Heart right ventricle (tissue), 16 donors: ENCODE measurements around the gene ZNRF1. TPM values are rescaled to one million over a fixed set of nuclear protein-coding genes. Genes with fewer than 3 reads are reported as not detected.
A peak's percentile ranks its signal among the peaks of the same experiment; 100 is the strongest.

Source experiments
- ATAC-seq, 8 donors: fragments of 200-7000 bp; cut with Tn5 transposase; one replicate each; pipeline ENCODE4 v1.9.1; 2020; ENCODE audit warnings: mild to moderate bottlenecking in 8 of 8, moderate library complexity in 8 of 8, moderate number of reproducible peaks in 1 of 8
- DNase-seq, 2 donors: peaks; one replicate each; pipeline ENCODE4 v3.0.0-alpha.2; 2020
- H3K27ac ChIP-seq, 10 donors: fragments of 200-600 bp; sonication (generic) in 2 of 10; one replicate each; pipeline versions ENCODE4 v1.5.0 to v1.8.0; 2020 to 2022; ENCODE audit warnings: mild to moderate bottlenecking in 3 of 10
- H3K27me3 ChIP-seq, 7 donors: fragments of 200-600 bp; one replicate each; pipeline ENCODE4 v1.8.0; 2021 to 2022; ENCODE audit warnings: mild to moderate bottlenecking in 2 of 7
- H3K36me3 ChIP-seq, 9 donors: fragments of 200-600 bp; sonication (generic) in 1 of 9; one replicate each; pipeline versions ENCODE4 v1.5.0 to v1.8.0; 2020 to 2022; ENCODE audit warnings: mild to moderate bottlenecking in 2 of 9
- H3K4me1 ChIP-seq, 9 donors: fragments of 200-600 bp; sonication (generic) in 1 of 9; one replicate each; pipeline versions ENCODE4 v1.5.0 to v1.8.0; 2020 to 2022; ENCODE audit warnings: mild to moderate bottlenecking in 4 of 9
- H3K4me3 ChIP-seq, 10 donors: fragments of 200-600 bp; sonication (generic) in 2 of 10; one replicate each; pipeline versions ENCODE4 v1.5.0 to v1.8.0; 2020 to 2022; ENCODE audit warnings: mild to moderate bottlenecking in 7 of 10, moderate library complexity in 2 of 10
- H3K9me3 ChIP-seq, 11 donors: fragments of 200-600 bp in 10 of 11; sonication (generic) in 2 of 11; one replicate each; pipeline versions ENCODE4 v1.5.0 to v1.8.0; 2013 to 2022; ENCODE audit warnings: mild to moderate bottlenecking in 2 of 11, control low read depth in 1 of 11, moderate library complexity in 1 of 11
- WGBS, 2 donors: extraction: QIAGEN DNeasy Blood & Tissue Kit; methylation state at CpG; one replicate each; pipeline ENCODE4 v1.1.7; 2013; ENCODE audit warnings: inconsistent platforms in 1 of 2; 5-methylcytosine and 5-hydroxymethylcytosine counted together
- intact Hi-C, 10 donors: fragments of 100-400 bp; cut with DNase I; formaldehyde crosslinking; loops; one replicate each; pipeline versions ENCODE4 v1.11.1 to v1.14.2; 2022
- long read RNA-seq, 3 donors: library from polyadenylated mRNA; unstranded; transcript quantifications; one replicate each; pipeline ENCODE4 v2.0.0, GENCODE V29; 2020 to 2021
- polyA plus RNA-seq, 2 donors: library from polyadenylated mRNA; stranded (reverse); fragments of 200-250 nt; gene quantifications; one replicate each; pipeline ENCODE4 v1.2.3, GENCODE V29; 2013
- total RNA-seq, 10 donors: library from RNA; stranded (reverse); fragmentation: NEBNext Ultra II Directional in 3 of 10; extraction: Animal tissue kit (Norgen Biotek cat#: 25700) in 3 of 10; gene quantifications; one replicate each; pipeline versions ENCODE4 v1.2.1 to v1.2.4, GENCODE V29; 2021 to 2023
- TF ChIP-seq, protein P1 (sequence below), 9 donors: fragments of 200-600 bp; sonication (generic) in 2 of 9; IDR thresholded peaks; one replicate each; pipeline versions ENCODE4 v1.5.0 to v1.8.0; 2021 to 2022; ENCODE audit warnings: antibody characterized with exemption in 9 of 9, mild to moderate bottlenecking in 5 of 9, moderate library complexity in 1 of 9
- donor health status: Arrhythmogenic right ventricular cardiomyopathy.
- donor health status: ischemic (EF 13 %, LVEDD 7.1; RV severe dilation, severe dysfunction).
- donor health status: healthy with polysubstance abuse.
- donor health status: DM: no; HTN: yes; CAD: no.
- donor health status: DM: no; HTN: no; CAD: no.
- donor health status: ischemic (EF 25% LVEDD 6.9; RV normal size, moderate dysfunction).
- donor health status: ischemic (EF 25% LVEDD 5.7; RV mildly dilated, moderate dysfunction).
- donor health status: healthy.
- donor health status: DM: yes; HTN: yes; CAD: no.
- donor health status: Ischemic cardiomyopathy.
- donor health status: ischemic (EF 35%, LVEDD 5.7; RV mildly dilated, moderate dysfunction).
- donor health status: nonischemic (EF 11% LVEDD 7.7; RV severe dilation, severe dysfunction).
- donor health status: DM: yes; HTN: yes; CAD: no.
- donor health status: PGD.
- donor health status: ischemic (EF 29% LVEDD 5.4; RV normal size, mild dysfunction).
- donor health status: nonischemic (EF 23%, LVEDD 6.1; RV moderate dilation, normal function).

ZNRF1 gene
- total RNA-seq (10 to 100 TPM; 16.7 to 30.8 (median 21.5) TPM), polyA plus RNA-seq (10 to 100 TPM; 13.1 to 20.0 TPM)
- long read RNA-seq, donor 1, full-length matches to known transcripts = 34 of 38 reads
- long read RNA-seq, donor 1, partial matches to known transcripts = 0 of 38 reads
- long read RNA-seq, donor 1, other reads (novel, unspliced or antisense) = 4 of 38 reads
- long read RNA-seq, donor 2, full-length matches to known transcripts = 44 of 49 reads
- long read RNA-seq, donor 2, partial matches to known transcripts = 1 of 49 reads
- long read RNA-seq, donor 2, other reads (novel, unspliced or antisense) = 4 of 49 reads
- long read RNA-seq, donor 3, full-length matches to known transcripts = 5 of 5 reads
- long read RNA-seq, donor 3, partial matches to known transcripts = 0 of 5 reads
- long read RNA-seq, donor 3, other reads (novel, unspliced or antisense) = 0 of 5 reads

DNA sequence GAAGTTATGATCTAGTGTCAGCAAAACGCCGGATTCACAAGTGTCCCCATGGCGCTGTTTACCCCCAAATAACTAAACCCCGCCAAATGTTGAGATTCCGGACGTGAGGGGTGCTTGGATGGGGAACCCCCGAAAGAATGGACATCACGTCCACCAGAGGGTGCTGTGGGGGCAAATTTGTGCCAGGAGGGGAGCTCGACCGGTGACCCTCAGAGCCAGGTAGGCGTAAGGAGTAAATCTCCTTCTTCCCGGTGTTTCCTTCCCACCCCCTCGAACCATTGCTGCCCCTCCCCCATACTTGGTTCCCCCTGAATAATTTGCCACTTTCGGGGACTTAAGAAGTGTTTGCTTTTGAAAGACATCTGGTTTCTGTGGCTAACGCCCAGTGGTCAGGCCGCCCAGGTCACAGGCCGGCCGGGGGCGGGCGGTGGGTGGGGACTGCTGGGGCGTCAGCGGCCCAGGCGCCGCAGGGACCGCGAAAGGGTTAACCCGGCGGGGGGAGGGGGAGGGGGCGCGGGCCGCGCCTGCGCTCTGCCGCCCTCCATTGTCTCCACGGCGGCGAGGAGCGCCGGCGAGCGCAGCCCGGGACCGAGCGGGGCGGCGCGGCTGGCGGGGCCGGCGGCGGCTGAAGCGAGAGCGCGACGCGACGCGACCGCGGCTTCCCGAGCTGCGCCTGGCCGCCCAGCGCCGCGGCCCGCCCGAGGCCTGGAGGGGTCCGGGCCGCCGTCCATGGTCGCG is at the start of gene ZNRF1:
TSS of gene ZNRF1 (plus strand) at position 544 of the 738 bp plus-strand sequence. CDS start 648 bp downstream, outside the sequence.
- H3K4me3 ChIP-seq = peak within 1 kb of the TSS; percentile 73 to 100 (median 93)
- no peaks in the 10 kb centered on the region for H3K36me3 ChIP-seq
- TF ChIP-seq, protein P1, sequence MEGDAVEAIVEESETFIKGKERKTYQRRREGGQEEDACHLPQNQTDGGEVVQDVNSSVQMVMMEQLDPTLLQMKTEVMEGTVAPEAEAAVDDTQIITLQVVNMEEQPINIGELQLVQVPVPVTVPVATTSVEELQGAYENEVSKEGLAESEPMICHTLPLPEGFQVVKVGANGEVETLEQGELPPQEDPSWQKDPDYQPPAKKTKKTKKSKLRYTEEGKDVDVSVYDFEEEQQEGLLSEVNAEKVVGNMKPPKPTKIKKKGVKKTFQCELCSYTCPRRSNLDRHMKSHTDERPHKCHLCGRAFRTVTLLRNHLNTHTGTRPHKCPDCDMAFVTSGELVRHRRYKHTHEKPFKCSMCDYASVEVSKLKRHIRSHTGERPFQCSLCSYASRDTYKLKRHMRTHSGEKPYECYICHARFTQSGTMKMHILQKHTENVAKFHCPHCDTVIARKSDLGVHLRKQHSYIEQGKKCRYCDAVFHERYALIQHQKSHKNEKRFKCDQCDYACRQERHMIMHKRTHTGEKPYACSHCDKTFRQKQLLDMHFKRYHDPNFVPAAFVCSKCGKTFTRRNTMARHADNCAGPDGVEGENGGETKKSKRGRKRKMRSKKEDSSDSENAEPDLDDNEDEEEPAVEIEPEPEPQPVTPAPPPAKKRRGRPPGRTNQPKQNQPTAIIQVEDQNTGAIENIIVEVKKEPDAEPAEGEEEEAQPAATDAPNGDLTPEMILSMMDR (IDR thresholded peaks at IDR 0.05) = peak; percentile 55 to 93 (median 81)
- H3K27me3 ChIP-seq = no peaks in the 10 kb centered on the region
- H3K4me1 ChIP-seq = peaks cover 0 to 45% (median 31%) of the 10 kb centered on the region in 9 donors
- peak within 1 kb of the TSS; percentile 46 to 93 (median 87) for H3K27ac ChIP-seq
- intact Hi-C loops = loop anchor here (1.0 to 2.0 kb wide), 2 partner anchors 112 to 113 kb away; no protein-coding TSS in a partner anchor
- H3K9me3 ChIP-seq = no peaks in the 10 kb centered on the region
- DNase-seq (peak; percentile 89 to 90), ATAC-seq (peak; percentile 85 to 93 (median 90))
- 1% methylated on average over 56 to 63 of the region's 73 CpGs for WGBS, 2 donors

- Histone ChIP-seq H3K4me1 (no peaks in the 10 kb centered on the region), H3K27me3 (no peaks in the 10 kb centered on the region), H3K27ac (no peak overlapping the region), H3K9me3 (no peaks in the 10 kb centered on the region), H3K4me3 (no peak overlapping the region), H3K36me3 (peaks cover 0 to 98% (median 48%) of the 10 kb centered on the region in 9 donors)
- ATAC-seq (no peak), DNase-seq (no peak)
- intact Hi-C loops = no loop called here
- WGBS, 2 donors = 98% methylated on average over 3 of the region's 3 CpGs
- TF ChIP-seq, protein P1 (IDR thresholded peaks at IDR 0.05) = no peak
Observed at GRCh38 chr16:74949309-74949708, 49.5 kb upstream of the ZNRF1 start.

- Histone ChIP-seq H3K36me3 (peaks cover 0 to 99% (median 51%) of the 10 kb centered on the region in 9 donors), H3K27ac (no peak overlapping the region), H3K9me3 (no peaks in the 10 kb centered on the region), H3K27me3 (no peaks in the 10 kb centered on the region), H3K4me3 (no peak overlapping the region), H3K4me1 (no peaks in the 10 kb centered on the region)
- DNase-seq (no peak), ATAC-seq (no peak)
- TF ChIP-seq, protein P1 (IDR thresholded peaks at IDR 0.05) = no peak
- intact Hi-C loops = no loop called here
- 96% methylated on average over 7 of the region's 7 CpGs for WGBS, 2 donors
Observed at GRCh38 chr16:74950511-74950910, 48.3 kb upstream of the ZNRF1 start.

DNA sequence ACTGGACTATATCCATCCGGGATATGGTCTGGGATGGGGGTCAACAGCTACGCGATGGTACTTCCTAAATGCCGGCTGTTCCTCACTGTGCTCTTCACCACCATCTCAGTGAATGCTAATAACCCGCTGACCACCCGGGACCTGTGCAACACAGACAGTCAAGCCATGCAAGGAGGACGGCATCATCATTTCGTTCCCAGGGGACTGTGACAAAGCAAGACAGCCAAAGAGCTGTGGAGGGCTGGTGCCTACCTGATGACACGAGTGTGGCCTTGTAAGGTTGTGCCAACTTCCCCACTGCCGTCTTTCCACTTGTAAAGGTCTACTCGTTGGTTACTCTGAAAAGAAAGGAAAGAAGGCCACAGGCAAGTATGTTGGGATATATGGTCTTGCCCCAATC is 47.6 kb upstream of the ZNRF1 start:
- H3K4me3 ChIP-seq = no peak overlapping the region
- H3K4me1 ChIP-seq = no peaks in the 10 kb centered on the region
- ATAC-seq (peak in 1 of 8 donors; percentile 34), DNase-seq (no peak)
- WGBS, 2 donors = 96 to 97% methylated on average over 11 of the region's 11 CpGs
- no peak overlapping the region for H3K27ac ChIP-seq
- H3K27me3 ChIP-seq = no peaks in the 10 kb centered on the region
- peaks cover 0 to 100% (median 52%) of the 10 kb centered on the region in 9 donors for H3K36me3 ChIP-seq
- no peaks in the 10 kb centered on the region for H3K9me3 ChIP-seq
- TF ChIP-seq, protein P1 (IDR thresholded peaks at IDR 0.05) = no peak
- intact Hi-C loops = no loop called here
